ENCODE results near the gene DACT3. TPM values are rescaled to one million over a fixed set of nuclear protein-coding genes. Genes with fewer than 3 reads are reported as not detected.

The DACT3 gene
- total RNA-seq, 1 experiment from 2014 or later = 1.0 TPM

DNA sequence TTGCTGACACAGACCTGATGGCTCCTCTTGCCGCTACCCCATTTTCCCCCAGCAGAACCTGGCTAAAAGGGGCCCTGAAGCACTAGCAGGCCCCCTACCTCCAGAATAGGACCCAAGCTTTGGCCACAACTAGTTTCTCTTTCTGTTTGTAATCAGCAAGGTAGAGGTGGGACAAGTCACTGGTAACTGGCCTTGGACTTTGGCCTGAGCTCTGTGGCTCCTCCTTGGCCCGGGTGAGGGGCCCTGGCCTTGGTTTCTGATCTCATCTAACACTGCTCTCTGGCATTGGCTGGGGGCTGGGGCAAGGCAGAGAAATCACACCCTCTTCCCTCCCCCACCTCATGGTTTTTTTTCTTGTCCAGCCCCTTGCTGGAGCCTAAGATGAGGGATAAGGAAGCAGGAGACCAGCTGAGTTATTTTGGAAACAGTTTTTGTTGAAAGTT, 57.8 kb downstream of the DACT3 start:
- TF ChIP-seq, protein P1, sequence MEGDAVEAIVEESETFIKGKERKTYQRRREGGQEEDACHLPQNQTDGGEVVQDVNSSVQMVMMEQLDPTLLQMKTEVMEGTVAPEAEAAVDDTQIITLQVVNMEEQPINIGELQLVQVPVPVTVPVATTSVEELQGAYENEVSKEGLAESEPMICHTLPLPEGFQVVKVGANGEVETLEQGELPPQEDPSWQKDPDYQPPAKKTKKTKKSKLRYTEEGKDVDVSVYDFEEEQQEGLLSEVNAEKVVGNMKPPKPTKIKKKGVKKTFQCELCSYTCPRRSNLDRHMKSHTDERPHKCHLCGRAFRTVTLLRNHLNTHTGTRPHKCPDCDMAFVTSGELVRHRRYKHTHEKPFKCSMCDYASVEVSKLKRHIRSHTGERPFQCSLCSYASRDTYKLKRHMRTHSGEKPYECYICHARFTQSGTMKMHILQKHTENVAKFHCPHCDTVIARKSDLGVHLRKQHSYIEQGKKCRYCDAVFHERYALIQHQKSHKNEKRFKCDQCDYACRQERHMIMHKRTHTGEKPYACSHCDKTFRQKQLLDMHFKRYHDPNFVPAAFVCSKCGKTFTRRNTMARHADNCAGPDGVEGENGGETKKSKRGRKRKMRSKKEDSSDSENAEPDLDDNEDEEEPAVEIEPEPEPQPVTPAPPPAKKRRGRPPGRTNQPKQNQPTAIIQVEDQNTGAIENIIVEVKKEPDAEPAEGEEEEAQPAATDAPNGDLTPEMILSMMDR (IDR thresholded peaks at IDR 0.05) = no peak
- no peak for TF ChIP-seq POLR2AphosphoS5 (IDR thresholded peaks at IDR 0.05; ENCODE audit: low read depth, low read length)
- TF ChIP-seq SIN3A (IDR thresholded peaks at IDR 0.05; ENCODE audit: borderline replicate concordance, insufficient read depth, low read depth, low read length) = no peak
- TF ChIP-seq TCF7L2 (IDR thresholded peaks at IDR 0.05; ENCODE audit: low read depth, low read length) = no peak
- TF ChIP-seq, protein P2, sequence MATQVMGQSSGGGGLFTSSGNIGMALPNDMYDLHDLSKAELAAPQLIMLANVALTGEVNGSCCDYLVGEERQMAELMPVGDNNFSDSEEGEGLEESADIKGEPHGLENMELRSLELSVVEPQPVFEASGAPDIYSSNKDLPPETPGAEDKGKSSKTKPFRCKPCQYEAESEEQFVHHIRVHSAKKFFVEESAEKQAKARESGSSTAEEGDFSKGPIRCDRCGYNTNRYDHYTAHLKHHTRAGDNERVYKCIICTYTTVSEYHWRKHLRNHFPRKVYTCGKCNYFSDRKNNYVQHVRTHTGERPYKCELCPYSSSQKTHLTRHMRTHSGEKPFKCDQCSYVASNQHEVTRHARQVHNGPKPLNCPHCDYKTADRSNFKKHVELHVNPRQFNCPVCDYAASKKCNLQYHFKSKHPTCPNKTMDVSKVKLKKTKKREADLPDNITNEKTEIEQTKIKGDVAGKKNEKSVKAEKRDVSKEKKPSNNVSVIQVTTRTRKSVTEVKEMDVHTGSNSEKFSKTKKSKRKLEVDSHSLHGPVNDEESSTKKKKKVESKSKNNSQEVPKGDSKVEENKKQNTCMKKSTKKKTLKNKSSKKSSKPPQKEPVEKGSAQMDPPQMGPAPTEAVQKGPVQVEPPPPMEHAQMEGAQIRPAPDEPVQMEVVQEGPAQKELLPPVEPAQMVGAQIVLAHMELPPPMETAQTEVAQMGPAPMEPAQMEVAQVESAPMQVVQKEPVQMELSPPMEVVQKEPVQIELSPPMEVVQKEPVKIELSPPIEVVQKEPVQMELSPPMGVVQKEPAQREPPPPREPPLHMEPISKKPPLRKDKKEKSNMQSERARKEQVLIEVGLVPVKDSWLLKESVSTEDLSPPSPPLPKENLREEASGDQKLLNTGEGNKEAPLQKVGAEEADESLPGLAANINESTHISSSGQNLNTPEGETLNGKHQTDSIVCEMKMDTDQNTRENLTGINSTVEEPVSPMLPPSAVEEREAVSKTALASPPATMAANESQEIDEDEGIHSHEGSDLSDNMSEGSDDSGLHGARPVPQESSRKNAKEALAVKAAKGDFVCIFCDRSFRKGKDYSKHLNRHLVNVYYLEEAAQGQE (IDR thresholded peaks at IDR 0.05; ENCODE audit: insufficient read depth in 1 of 2, low read depth in 2 of 2, low read length in 1 of 2) = no peak
- BruUV-seq (replicated peaks) = no TSS peak
- DNase-seq (ENCODE audit: low read depth, low spot score) (no peak), ATAC-seq (no peak)
- Histone ChIP-seq H3K27me3 (ENCODE audit: control insufficient read depth, insufficient read depth, low read length) (no peaks in the 10 kb centered on the region), H3K27ac (ENCODE audit: low read length) (peak overlapping the region; percentile 96), H3K4me1 (ENCODE audit: control insufficient read depth, insufficient read depth, low read length) (peaks cover 14% of the 10 kb centered on the region), H3K9me3 (ENCODE audit: control insufficient read depth, insufficient read depth, low read depth, low read length) (peaks cover 3% of the 10 kb centered on the region; the same call in 1 of the 2 replicates), H3K36me3 (ENCODE audit: control insufficient read depth, insufficient read depth, low read length) (peaks cover 5% of the 10 kb centered on the region), H3K4me3 (ENCODE audit: low read depth in 2 of 2, low read length in 2 of 2) (peak overlapping the region; percentile 98 to 99)
- intact Hi-C loops (cut with micrococcal nuclease; ENCODE audit: unreplicated experiment) (no loop called here), in situ Hi-C loops (cut with HindIII; ENCODE audit: low pct_unique_long_range_greater_than_20kb, low sequenced_read_pairs) (no loop called here)
- POLR2A ChIA-PET = no interaction called here
- CTCF ChIA-PET = no interaction called here

DNA sequence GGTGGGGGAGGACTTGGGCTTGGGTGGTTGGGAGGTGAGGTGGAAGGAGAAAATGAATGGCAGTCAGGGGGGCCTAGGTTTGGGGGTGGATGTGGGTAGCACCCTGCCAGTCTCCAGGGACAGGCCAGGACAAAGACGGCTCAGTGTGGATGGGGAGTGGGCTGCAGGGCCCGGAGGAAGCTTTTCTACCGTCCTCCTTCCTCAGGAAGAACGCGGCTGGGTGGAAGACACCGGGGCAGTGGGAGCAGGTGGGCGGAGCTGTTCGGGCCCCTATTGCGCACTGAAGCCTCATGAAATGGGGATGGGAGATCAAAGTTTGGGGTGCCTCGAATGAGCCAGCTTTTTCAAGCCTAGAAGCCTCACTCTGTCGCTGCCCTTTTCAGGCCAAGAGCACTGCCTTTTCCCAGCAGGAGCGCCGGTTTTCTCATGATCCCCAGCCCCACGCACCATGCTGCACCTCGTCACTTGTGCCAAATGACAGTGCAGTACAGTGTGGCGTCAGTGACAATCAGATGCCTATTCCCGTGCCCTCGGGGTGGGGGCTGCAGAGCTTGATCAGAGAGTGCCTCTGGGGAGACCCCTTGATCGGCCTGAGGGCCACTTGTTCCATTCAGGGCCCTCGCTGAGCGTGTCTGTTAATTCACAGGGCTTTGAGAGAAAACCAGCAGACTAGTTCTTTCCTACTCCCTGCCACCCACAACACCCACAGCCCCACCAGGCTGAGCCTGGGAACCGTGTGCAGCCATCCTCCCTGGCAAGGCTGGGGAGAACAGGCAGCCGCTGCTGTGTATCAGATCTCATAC, 58.4 kb downstream of the DACT3 start:
- in situ Hi-C loops (cut with HindIII; ENCODE audit: low pct_unique_long_range_greater_than_20kb, low sequenced_read_pairs) (no loop called here), intact Hi-C loops (cut with micrococcal nuclease; ENCODE audit: unreplicated experiment) (no loop called here)
- Histone ChIP-seq H3K9me3 (ENCODE audit: control insufficient read depth, insufficient read depth, low read depth, low read length) (peaks cover 3% of the 10 kb centered on the region; the same call in 1 of the 2 replicates), H3K36me3 (ENCODE audit: control insufficient read depth, insufficient read depth, low read length) (no peaks in the 10 kb centered on the region; the same call in 1 of the 2 replicates), H3K4me3 (ENCODE audit: low read depth in 2 of 2, low read length in 2 of 2) (peak overlapping the region; percentile 98 to 99), H3K27me3 (ENCODE audit: control insufficient read depth, insufficient read depth, low read length) (no peaks in the 10 kb centered on the region), H3K27ac (ENCODE audit: low read length) (peak overlapping the region; percentile 96), H3K4me1 (ENCODE audit: control insufficient read depth, insufficient read depth, low read length) (peaks cover 14% of the 10 kb centered on the region)
- POLR2A ChIA-PET = no interaction called here
- CTCF ChIA-PET = no interaction called here
- ATAC-seq (no peak), DNase-seq (ENCODE audit: low read depth, low spot score) (no peak)
- BruUV-seq (replicated peaks) = no TSS peak
- TF ChIP-seq SIN3A (IDR thresholded peaks at IDR 0.05; ENCODE audit: borderline replicate concordance, insufficient read depth, low read depth, low read length) (no peak), TCF7L2 (IDR thresholded peaks at IDR 0.05; ENCODE audit: low read depth, low read length) (no peak), POLR2AphosphoS5 (IDR thresholded peaks at IDR 0.05; ENCODE audit: low read depth, low read length) (no peak)
